NCI-H774 (cell line): ENCODE results near the gene ITPKB.
"Not testable (repeated sequence)": the region's sequence is repeated elsewhere in the genome, so short reads cannot be mapped to it uniquely, and the experiment has no call there.

Experiments
- DNase-seq: peaks from one replicate; lab custom pipeline; 2025; lab: John Stamatoyannopoulos, UW

ITPKB gene

GRCh38 chr1:226622012-226622411, 117.1 kb downstream of the ITPKB start:
- DNase-seq = no peak

- DNase-seq = no peak
Measured at GRCh38 chr1:226619031-226619430, 120.1 kb downstream of the ITPKB start.

GRCh38 chr1:226618380-226618779, 120.7 kb downstream of the ITPKB start:
- no peak for DNase-seq

- DNase-seq = not testable (repeated sequence)
Measured at GRCh38 chr1:226617719-226618118, 121.4 kb downstream of the ITPKB start.

GRCh38 chr1:226617109-226617508, 122.0 kb downstream of the ITPKB start:
- DNase-seq = no peak

- DNase-seq = no peak
Measured at GRCh38 chr1:226616636-226617035, 122.4 kb downstream of the ITPKB start.

- no peak for DNase-seq
Measured at GRCh38 chr1:226615876-226616275, 123.2 kb downstream of the ITPKB start.

- not testable (repeated sequence) for DNase-seq
Measured at GRCh38 chr1:226611980-226612379, 127.1 kb downstream of the ITPKB start.

- no peak for DNase-seq
Measured at GRCh38 chr1:226611301-226611700, 127.8 kb downstream of the ITPKB start.

GRCh38 chr1:226610671-226611070, 128.4 kb downstream of the ITPKB start:
- no peak for DNase-seq

- no peak for DNase-seq
Measured at GRCh38 chr1:226609836-226610455, 129.1 kb downstream of the ITPKB start.

GRCh38 chr1:226608699-226609505, 130.2 kb downstream of the ITPKB start:
- DNase-seq = peak; percentile 55

- no peak for DNase-seq
Measured at GRCh38 chr1:226607821-226608220, 131.3 kb downstream of the ITPKB start.

- DNase-seq = no peak
Measured at GRCh38 chr1:226607268-226607660, 131.8 kb downstream of the ITPKB start.

GRCh38 chr1:226606311-226607267, 132.5 kb downstream of the ITPKB start:
- no peak for DNase-seq

- DNase-seq = no peak
Measured at GRCh38 chr1:226605318-226605950, 133.6 kb downstream of the ITPKB start.

- no peak for DNase-seq
Measured at GRCh38 chr1:226604560-226605317, 134.3 kb downstream of the ITPKB start.

GRCh38 chr1:226603858-226604559, 135.1 kb downstream of the ITPKB start:
- DNase-seq = no peak

- peak; percentile 2 for DNase-seq
Measured at GRCh38 chr1:226603022-226603857, 135.8 kb downstream of the ITPKB start.
